ENCODE results near the gene SDF4.

GRCh38 chr1:1191734-1192133, 40.1 kb downstream of the SDF4 start:
- TF ChIP-seq CTCF (IDR thresholded peaks at IDR 0.05) (no peak), POLR2A (IDR thresholded peaks at IDR 0.05) (no peak)

All from heart left ventricle (tissue), 13 donors.